Measurements from ENCODE around the gene METTL3. TPM values are rescaled to one million over a fixed set of nuclear protein-coding genes. Genes with fewer than 3 reads are reported as not detected.

Gene METTL3
- total and polyA plus RNA-seq, 2 of the 4 experiments (the other 2 are of a cell fraction): 90.6 to 109 TPM

DNA sequence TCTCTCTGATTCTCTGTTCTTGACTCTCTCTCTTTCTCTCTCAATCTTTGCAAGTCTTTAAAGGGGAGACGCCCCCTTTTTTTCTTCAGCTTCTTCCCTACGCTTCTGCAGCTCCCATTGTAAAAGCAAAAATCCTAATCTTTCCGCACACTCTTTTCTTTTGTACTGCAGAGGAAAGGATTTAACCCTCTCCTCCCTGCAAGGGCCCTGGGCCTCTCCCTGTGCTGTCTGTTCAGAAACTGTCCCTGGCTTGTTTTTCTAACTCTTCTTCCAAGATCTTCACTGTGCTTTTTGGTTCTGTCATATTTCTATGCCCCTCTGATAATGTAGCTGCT, 25.9 kb upstream of the METTL3 start:
- in situ Hi-C loops (cut with MboI; ENCODE audit: low sequenced_read_pairs): no loop called here
- Histone ChIP-seq H2BK20ac (ENCODE audit: low read depth, low read length) (no peak overlapping the region), H3K36me3 (ENCODE audit: control insufficient read depth, insufficient read depth, low read length) (no peaks in the 10 kb centered on the region), H2AK9ac (replicated peaks; ENCODE audit: low read depth, low read length, poor library complexity) (no peak overlapping the region), H2AK5ac (ENCODE audit: low read depth, low read length) (no peak overlapping the region), H2AFZ (replicated peaks; ENCODE audit: low read length, poor library complexity) (no peak overlapping the region), H3K27ac (ENCODE audit: insufficient read depth, low read length) (no peak overlapping the region), H4K8ac (ENCODE audit: low read depth in 2 of 2, low read length in 2 of 2) (no peak overlapping the region), H3K79me1 (ENCODE audit: low read depth in 1 of 2, low read length in 2 of 2) (no peaks in the 10 kb centered on the region), H3K9me3 (ENCODE audit: control insufficient read depth, insufficient read depth, low read length) (0 out of 2 replicates have a peak, but pooled peaks cover 1% of the 10 kb centered on the region), H4K5ac (ENCODE audit: low read depth, low read length) (no peak overlapping the region), H3K18ac (ENCODE audit: low read depth, low read length) (no peak overlapping the region), H3K4me1 (ENCODE audit: control insufficient read depth, insufficient read depth, low read length) (no peaks in the 10 kb centered on the region), H3K56ac (ENCODE audit: extremely low read depth, insufficient read depth, low read length) (no peak overlapping the region), H3K14ac (replicated peaks; ENCODE audit: low read depth, low read length) (no peak overlapping the region), H3K4me2 (ENCODE audit: low read depth, low read length) (no peak overlapping the region), H4K91ac (ENCODE audit: insufficient read depth, low read depth, low read length) (no peak overlapping the region), H3K4me3 (ENCODE audit: insufficient read depth, low read depth, low read length) (no peak overlapping the region; the same call in 1 of the 2 replicates), H2BK120ac (ENCODE audit: low read depth, low read length) (no peak overlapping the region), H3K27me3 (ENCODE audit: control insufficient read depth, insufficient read depth, low read length) (peaks cover 49% of the 10 kb centered on the region), H4K20me1 (ENCODE audit: insufficient read depth, low read length) (no peaks in the 10 kb centered on the region), H2BK15ac (ENCODE audit: low read depth, low read length) (no peak overlapping the region), H3K9me1 (ENCODE audit: insufficient read depth, low read length) (no peaks in the 10 kb centered on the region), H3K9ac (ENCODE audit: low read depth, low read length) (no peak overlapping the region), H2BK5ac (ENCODE audit: low read depth, low read length, poor library complexity, severe bottlenecking) (no peak overlapping the region), H3K4ac (ENCODE audit: low read depth, low read length) (no peak overlapping the region), H3K23ac (ENCODE audit: low read depth, low read length) (no peak overlapping the region)
- intact Hi-C loops (cut with micrococcal nuclease): no loop called here
- TF ChIP-seq RCOR1 (IDR thresholded peaks at IDR 0.05; ENCODE audit: insufficient replicate concordance, low read length) (no peak), SMC3 (IDR thresholded peaks at IDR 0.05; ENCODE audit: low read depth, low read length) (no peak), POLR2A (IDR thresholded peaks at IDR 0.05; ENCODE audit: low read depth, low read length) (no peak), MXI1 (IDR thresholded peaks at IDR 0.05; ENCODE audit: borderline replicate concordance, low read depth, low read length) (no peak), CEBPB (IDR thresholded peaks at IDR 0.05; ENCODE audit: low read depth, low read length) (no peak), FOS (IDR thresholded peaks at IDR 0.05; ENCODE audit: low read depth, low read length) (no peak), MAFK (IDR thresholded peaks at IDR 0.05; ENCODE audit: low read depth, low read length) (no peak), ELK1 (IDR thresholded peaks at IDR 0.05; ENCODE audit: borderline replicate concordance, low read depth, low read length) (no peak), MAZ (IDR thresholded peaks at IDR 0.05; ENCODE audit: borderline replicate concordance, low read depth, low read length) (no peak), NFE2L2 (IDR thresholded peaks at IDR 0.05; ENCODE audit: low read depth, low read length) (no peak), BHLHE40 (IDR thresholded peaks at IDR 0.05; ENCODE audit: low read depth, low read length) (no peak), CHD1 (IDR thresholded peaks at IDR 0.05; ENCODE audit: low read depth, low read length) (no peak), RFX5 (IDR thresholded peaks at IDR 0.05; ENCODE audit: low read depth, low read length) (no peak), RAD21 (IDR thresholded peaks at IDR 0.05; ENCODE audit: low read length) (no peak)
- TF ChIP-seq, protein P1, sequence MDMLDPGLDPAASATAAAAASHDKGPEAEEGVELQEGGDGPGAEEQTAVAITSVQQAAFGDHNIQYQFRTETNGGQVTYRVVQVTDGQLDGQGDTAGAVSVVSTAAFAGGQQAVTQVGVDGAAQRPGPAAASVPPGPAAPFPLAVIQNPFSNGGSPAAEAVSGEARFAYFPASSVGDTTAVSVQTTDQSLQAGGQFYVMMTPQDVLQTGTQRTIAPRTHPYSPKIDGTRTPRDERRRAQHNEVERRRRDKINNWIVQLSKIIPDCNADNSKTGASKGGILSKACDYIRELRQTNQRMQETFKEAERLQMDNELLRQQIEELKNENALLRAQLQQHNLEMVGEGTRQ (IDR thresholded peaks at IDR 0.05; ENCODE audit: low read depth, low read length): no peak
- TF ChIP-seq, protein P2, sequence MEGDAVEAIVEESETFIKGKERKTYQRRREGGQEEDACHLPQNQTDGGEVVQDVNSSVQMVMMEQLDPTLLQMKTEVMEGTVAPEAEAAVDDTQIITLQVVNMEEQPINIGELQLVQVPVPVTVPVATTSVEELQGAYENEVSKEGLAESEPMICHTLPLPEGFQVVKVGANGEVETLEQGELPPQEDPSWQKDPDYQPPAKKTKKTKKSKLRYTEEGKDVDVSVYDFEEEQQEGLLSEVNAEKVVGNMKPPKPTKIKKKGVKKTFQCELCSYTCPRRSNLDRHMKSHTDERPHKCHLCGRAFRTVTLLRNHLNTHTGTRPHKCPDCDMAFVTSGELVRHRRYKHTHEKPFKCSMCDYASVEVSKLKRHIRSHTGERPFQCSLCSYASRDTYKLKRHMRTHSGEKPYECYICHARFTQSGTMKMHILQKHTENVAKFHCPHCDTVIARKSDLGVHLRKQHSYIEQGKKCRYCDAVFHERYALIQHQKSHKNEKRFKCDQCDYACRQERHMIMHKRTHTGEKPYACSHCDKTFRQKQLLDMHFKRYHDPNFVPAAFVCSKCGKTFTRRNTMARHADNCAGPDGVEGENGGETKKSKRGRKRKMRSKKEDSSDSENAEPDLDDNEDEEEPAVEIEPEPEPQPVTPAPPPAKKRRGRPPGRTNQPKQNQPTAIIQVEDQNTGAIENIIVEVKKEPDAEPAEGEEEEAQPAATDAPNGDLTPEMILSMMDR (conservative IDR thresholded peaks at IDR 0.05; ENCODE audit: low read depth, low read length): no peak
- ATAC-seq (ENCODE audit: low read depth): no peak
- BruUV-seq (replicated peaks): no TSS peak
- ChIA-PET POLR2A (ENCODE audit: unreplicated experiment) (no interaction called here), CTCF (no interaction called here)
- WGBS, 2 experiments (ENCODE audit: extremely low coverage in 2 of 2, insufficient read length in 1 of 2): no CpG with 5 or more reads among the region's 3 CpGs
- no peak for DNase-seq
- dilution Hi-C loops (cut with HindIII; ENCODE audit: low sequenced_read_pairs, unreplicated experiment): no loop called here
